Mesenchymal stem cell (in vitro differentiated cells and primary cell): ENCODE data around the gene BCS1L.

Experiments used
- DNase-seq: peaks from one replicate; pipeline ENCODE4 v3.0.0-alpha.2; 2013
- H2AFZ ChIP-seq: one replicate; pipeline ENCODE4 v1.6.1; 2013; ENCODE audit warnings: low read depth, mild to moderate bottlenecking, control low read depth, inconsistent platforms, low read length, moderate library complexity
- H2AK5ac ChIP-seq: 2 replicates; pipeline ENCODE4 v1.6.1; 2013; ENCODE audit warnings: low read length, moderate library complexity, mild to moderate bottlenecking, inconsistent platforms; ENCODE audit not compliant: severe bottlenecking
- H2BK120ac ChIP-seq: one replicate; pipeline ENCODE4 v1.6.1; 2013; ENCODE audit warnings: low read depth, mild to moderate bottlenecking, inconsistent platforms, low read length, moderate library complexity
- H2BK12ac ChIP-seq, 2 experiments: one replicate each; pipeline ENCODE4 v1.6.1; 2013; ENCODE audit warnings: inconsistent platforms in 2 of 2, low read length in 2 of 2, mild to moderate bottlenecking in 2 of 2, moderate library complexity in 2 of 2, control low read depth in 1 of 2
- H2BK15ac ChIP-seq: one replicate; pipeline ENCODE4 v1.6.1; 2013; ENCODE audit warnings: mild to moderate bottlenecking, low read depth, inconsistent platforms; ENCODE audit not compliant: poor library complexity, severe bottlenecking
- H2BK5ac ChIP-seq: 2 replicates; pipeline ENCODE4 v1.6.1; 2013; ENCODE audit warnings: low read depth, mild to moderate bottlenecking, low read length, control low read depth, inconsistent platforms; ENCODE audit not compliant: poor library complexity, severe bottlenecking
- H3K14ac ChIP-seq, 2 experiments: one replicate each; pipeline ENCODE4 v1.6.1; 2013; ENCODE audit warnings: inconsistent platforms in 2 of 2, low read length in 2 of 2, control low read depth in 1 of 2, mild to moderate bottlenecking in 1 of 2, moderate library complexity in 1 of 2
- H3K18ac ChIP-seq, 2 experiments: one replicate each; pipeline ENCODE4 v1.6.1; 2013; ENCODE audit warnings: inconsistent platforms in 2 of 2, low read length in 2 of 2, control low read depth in 1 of 2, low read depth in 1 of 2, mild to moderate bottlenecking in 1 of 2
- H3K23ac ChIP-seq, 2 experiments: one replicate each; pipeline ENCODE4 v1.6.1; 2013; ENCODE audit warnings: inconsistent platforms in 2 of 2, low read length in 2 of 2, mild to moderate bottlenecking in 2 of 2, moderate library complexity in 2 of 2, control low read depth in 1 of 2
- H3K27ac ChIP-seq: 2 replicates; pipeline ENCODE4 v1.5.1; 2013; ENCODE audit warnings: mild to moderate bottlenecking, moderate library complexity, low read length, control low read depth, inconsistent platforms; ENCODE audit not compliant: poor library complexity, severe bottlenecking
- H3K27me3 ChIP-seq, 2 experiments: 2 replicates each; pipeline versions ENCODE4 v1.6.1 to v1.7.0; 2013; ENCODE audit warnings: low read length in 2 of 2, mild to moderate bottlenecking in 2 of 2, moderate library complexity in 2 of 2, control low read depth in 1 of 2, inconsistent platforms in 1 of 2; ENCODE audit not compliant: control insufficient read depth in 1 of 2, insufficient read depth in 1 of 2
- H3K36me3 ChIP-seq, 2 experiments: 2 replicates each; pipeline versions ENCODE4 v1.6.1 to v1.7.0; 2013; ENCODE audit warnings: low read length in 2 of 2, control low read depth in 1 of 2, inconsistent platforms in 1 of 2, low read depth in 1 of 2, mild to moderate bottlenecking in 1 of 2; ENCODE audit not compliant: insufficient read depth in 2 of 2, control insufficient read depth in 1 of 2
- H3K4ac ChIP-seq, 2 experiments: one replicate each; pipeline ENCODE4 v1.6.1; 2013; ENCODE audit warnings: inconsistent platforms in 2 of 2, low read length in 2 of 2, mild to moderate bottlenecking in 2 of 2, moderate library complexity in 2 of 2, control low read depth in 1 of 2, low read depth in 1 of 2
- H3K4me1 ChIP-seq: 2 replicates; pipeline ENCODE4 v1.6.1; 2013; ENCODE audit warnings: low read depth, low read length, control low read depth; ENCODE audit not compliant: control insufficient read depth, insufficient read depth
- H3K4me2 ChIP-seq: 2 replicates; pipeline ENCODE4 v1.6.1; 2013; ENCODE audit warnings: low read length, mild to moderate bottlenecking, inconsistent platforms; ENCODE audit not compliant: poor library complexity, severe bottlenecking
- H3K4me3 ChIP-seq, 2 experiments: 2 replicates each; pipeline versions ENCODE4 v1.5.1 to v1.7.0; 2013; ENCODE audit warnings: low read length in 2 of 2, mild to moderate bottlenecking in 2 of 2, control low read depth in 1 of 2, low read depth in 1 of 2; ENCODE audit not compliant: insufficient read depth in 1 of 2
- H3K79me1 ChIP-seq: replicated peaks from 2 replicates; pipeline ENCODE4 v1.6.1; 2013; ENCODE audit warnings: mild to moderate bottlenecking, control low read depth, low read length, inconsistent platforms; ENCODE audit not compliant: poor library complexity, severe bottlenecking
- H3K9ac ChIP-seq: 2 replicates; pipeline ENCODE4 v1.7.0; 2013; ENCODE audit warnings: mild to moderate bottlenecking, low read length, moderate library complexity
- H3K9me3 ChIP-seq: 2 replicates; pipeline ENCODE4 v1.7.0; 2013; ENCODE audit warnings: mild to moderate bottlenecking, low read length; ENCODE audit not compliant: control insufficient read depth
- H4K8ac ChIP-seq: one replicate; pipeline ENCODE4 v1.6.1; 2013; ENCODE audit warnings: inconsistent platforms, mild to moderate bottlenecking, low read length, moderate library complexity
- H4K91ac ChIP-seq: one replicate; pipeline ENCODE4 v1.6.1; 2013; ENCODE audit warnings: mild to moderate bottlenecking, low read length, inconsistent platforms
- WGBS: methylation state at CpG from one replicate; pipeline ENCODE4 v1.1.7; 2013; ENCODE audit warnings: mixed read lengths; 5-methylcytosine and 5-hydroxymethylcytosine counted together

BCS1L gene

GRCh38 chr2:218658671-218659257, 719 bp upstream of the BCS1L start:
- H3K23ac ChIP-seq = no peak overlapping the region
- peak overlapping the region; percentile 69 to 97 for H3K4me3 ChIP-seq
- peak overlapping the region; percentile 91 for H2AFZ ChIP-seq
- no peaks in the 10 kb centered on the region for H3K9me3 ChIP-seq
- H3K4me2 ChIP-seq = peak overlapping the region; percentile 79
- under 1% methylated on average over 27 of the region's 27 CpGs for WGBS
- H3K27ac ChIP-seq = peak overlapping the region; percentile 17
- no peak overlapping the region for H2BK120ac ChIP-seq
- peaks cover 51 to 69% of the 10 kb centered on the region in 2 experiments for H3K36me3 ChIP-seq
- H3K9ac ChIP-seq = peak overlapping the region; percentile 90
- peak overlapping the region; percentile 27 for H4K8ac ChIP-seq
- H3K18ac ChIP-seq = peak overlapping the region in 1 of 2 experiments; percentile 76
- no peaks in the 10 kb centered on the region for H3K27me3 ChIP-seq
- H2BK5ac ChIP-seq = no peak overlapping the region
- H3K79me1 ChIP-seq = peaks cover 37% of the 10 kb centered on the region
- H2AK5ac ChIP-seq = no peak overlapping the region
- H2BK12ac ChIP-seq = peak overlapping the region in 1 of 2 experiments; percentile 10
- H3K4ac ChIP-seq = peak overlapping the region in 1 of 2 experiments; percentile 29
- no peak overlapping the region for H2BK15ac ChIP-seq
- DNase-seq = peak; percentile 63
- H3K14ac ChIP-seq = peak overlapping the region in 1 of 2 experiments; percentile 41
- no peak overlapping the region for H4K91ac ChIP-seq
- no peaks in the 10 kb centered on the region for H3K4me1 ChIP-seq

- Histone ChIP-seq H3K4ac (peak overlapping the region; percentile 1 to 76), H2BK120ac (no peak overlapping the region), H3K36me3 (peaks cover 56 to 69% of the 10 kb centered on the region in 2 experiments), H3K23ac (no peak overlapping the region), H2BK15ac (no peak overlapping the region), H3K4me1 (no peaks in the 10 kb centered on the region), H3K27me3 (no peaks in the 10 kb centered on the region), H3K79me1 (peaks cover 39% of the 10 kb centered on the region), H3K4me3 (peak overlapping the region; percentile 69 to 97), H3K27ac (no peak overlapping the region), H4K91ac (no peak overlapping the region), H2AK5ac (no peak overlapping the region), H3K18ac (no peak overlapping the region), H2BK12ac (no peak overlapping the region), H3K4me2 (peak overlapping the region; percentile 85), H4K8ac (peak overlapping the region; percentile 82), H2BK5ac (no peak overlapping the region), H3K9me3 (no peaks in the 10 kb centered on the region), H3K14ac (no peak overlapping the region), H2AFZ (peak overlapping the region; percentile 95), H3K9ac (peak overlapping the region; percentile 90)
- no peak for DNase-seq
- 37% methylated on average over 8 of the region's 8 CpGs for WGBS
Measured at GRCh38 chr2:218659988-218660358, 490 bp downstream of the BCS1L start.

- no peak overlapping the region for H3K4ac ChIP-seq
- no peak overlapping the region for H3K14ac ChIP-seq
- no peak for DNase-seq
- H2AK5ac ChIP-seq = no peak overlapping the region
- no peaks in the 10 kb centered on the region for H3K4me1 ChIP-seq
- WGBS = 91% methylated on average over 7 of the region's 7 CpGs
- no peak overlapping the region for H3K27ac ChIP-seq
- H3K4me3 ChIP-seq = no peak overlapping the region
- no peak overlapping the region for H2BK15ac ChIP-seq
- no peak overlapping the region for H3K23ac ChIP-seq
- H3K18ac ChIP-seq = no peak overlapping the region
- H2BK12ac ChIP-seq = no peak overlapping the region
- no peak overlapping the region for H2AFZ ChIP-seq
- H3K4me2 ChIP-seq = no peak overlapping the region
- no peak overlapping the region for H3K9ac ChIP-seq
- H3K79me1 ChIP-seq = peaks cover 31% of the 10 kb centered on the region
- H3K36me3 ChIP-seq = peaks cover 54 to 66% of the 10 kb centered on the region in 2 experiments
- no peak overlapping the region for H2BK120ac ChIP-seq
- H3K9me3 ChIP-seq = no peaks in the 10 kb centered on the region
- no peaks in the 10 kb centered on the region for H3K27me3 ChIP-seq
- H4K91ac ChIP-seq = no peak overlapping the region
- no peak overlapping the region for H2BK5ac ChIP-seq
- no peak overlapping the region for H4K8ac ChIP-seq
Measured at GRCh38 chr2:218662377-218662776, 2.9 kb downstream of the BCS1L start.

- H2BK12ac ChIP-seq = no peak overlapping the region
Measured at GRCh38 chr2:218662827-218663226, 3.3 kb downstream of the BCS1L start.

More at GRCh38 chr2:218662827-218663226, 3.3 kb downstream of the BCS1L start:
- Histone ChIP-seq H3K4ac (no peak overlapping the region), H3K14ac (no peak overlapping the region), H4K8ac (no peak overlapping the region), H3K4me3 (no peak overlapping the region), H2BK5ac (no peak overlapping the region), H3K18ac (no peak overlapping the region), H3K27ac (no peak overlapping the region), H2BK15ac (no peak overlapping the region), H2AFZ (no peak overlapping the region), H3K4me2 (no peak overlapping the region), H3K4me1 (no peaks in the 10 kb centered on the region), H3K23ac (no peak overlapping the region), H4K91ac (no peak overlapping the region), H3K79me1 (peaks cover 33% of the 10 kb centered on the region), H2AK5ac (no peak overlapping the region), H3K27me3 (no peaks in the 10 kb centered on the region), H3K36me3 (peaks cover 54 to 67% of the 10 kb centered on the region in 2 experiments), H3K9ac (no peak overlapping the region), H2BK120ac (no peak overlapping the region), H3K9me3 (no peaks in the 10 kb centered on the region)
- DNase-seq = no peak
- WGBS = 96% methylated on average over 10 of the region's 10 CpGs
